NCI-H2171 treated with DMSO at 0.1 percent for 48 hours (cell line): ENCODE measurements around the gene UST.
"Not testable (repeated sequence)": the region's sequence is repeated elsewhere in the genome, so short reads cannot be mapped to it uniquely, and the experiment has no call there.

ENCODE experiments used
- DNase-seq: peaks from one replicate; lab custom pipeline; 2025; lab: John Stamatoyannopoulos, UW

Gene UST

DNA sequence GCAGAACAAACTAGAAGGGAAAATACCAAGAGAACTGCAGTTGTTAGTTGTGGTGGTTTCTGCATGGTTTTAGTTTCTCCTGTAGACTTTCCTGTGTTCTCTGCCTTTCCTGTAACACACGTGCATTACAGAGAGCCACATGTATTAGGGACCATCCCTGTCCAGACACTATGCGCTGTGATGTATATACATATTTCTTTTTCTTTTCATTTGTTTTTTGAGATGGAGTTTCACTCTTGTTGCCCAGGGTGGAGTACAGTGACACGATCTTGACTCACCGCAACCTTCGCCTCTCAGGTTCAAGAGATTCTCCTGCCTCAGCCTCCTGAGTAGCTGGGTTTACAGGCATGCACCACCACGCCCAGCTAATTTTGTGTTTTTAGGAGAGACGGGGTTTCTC, 292.2 kb downstream of the UST start:
- DNase-seq = not testable (repeated sequence)

- DNase-seq = no peak
Observed at GRCh38 chr6:149041953-149042352, 295.1 kb downstream of the UST start.

GRCh38 chr6:149043476-149044130, 296.8 kb downstream of the UST start:
- DNase-seq = peak; percentile 7

DNA sequence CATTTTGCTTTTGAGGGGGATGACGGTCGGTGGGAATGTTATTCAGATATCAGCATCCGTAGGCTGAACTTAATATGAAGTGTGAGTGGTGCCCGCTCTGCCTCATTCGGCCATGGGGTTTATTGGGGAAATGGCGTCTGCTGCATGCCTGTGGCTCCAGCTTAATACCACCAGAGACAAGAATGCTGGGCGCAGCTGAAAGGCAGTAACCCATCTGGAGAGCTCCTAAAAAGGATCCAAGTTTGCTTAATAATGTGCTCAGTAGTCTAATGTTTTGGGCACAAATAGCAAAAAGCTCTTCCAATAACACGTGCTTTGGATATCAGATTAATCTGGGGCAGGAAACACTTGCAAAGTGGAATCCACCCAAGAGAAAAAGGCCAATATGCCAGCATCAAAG, 297.7 kb downstream of the UST start:
- no peak for DNase-seq

DNA sequence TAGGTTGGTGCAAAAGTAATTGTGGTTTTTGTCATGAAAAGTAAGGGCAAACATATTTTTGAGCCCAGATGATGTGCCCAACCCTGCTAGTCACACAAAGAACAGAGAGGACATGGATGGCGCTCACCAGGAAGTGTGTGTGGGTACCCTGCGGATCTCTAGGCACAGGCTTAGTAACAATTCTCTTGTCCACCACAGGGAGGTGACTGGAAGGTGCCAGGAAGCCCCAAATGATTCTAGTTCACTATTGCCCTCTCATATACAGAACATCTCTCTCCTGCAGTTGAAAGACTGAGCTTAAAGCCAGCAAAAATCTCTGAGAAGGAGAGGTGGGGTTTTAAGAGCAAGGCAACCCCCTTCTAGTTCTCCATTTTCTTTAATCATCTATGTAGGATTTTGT, 298.6 kb downstream of the UST start:
- peak; percentile 12 for DNase-seq

- DNase-seq = no peak
Observed at GRCh38 chr6:149046164-149046821, 299.5 kb downstream of the UST start.

- no peak for DNase-seq
Observed at GRCh38 chr6:149046822-149047246, 300.0 kb downstream of the UST start.

- DNase-seq = no peak
Observed at GRCh38 chr6:149049230-149049629, 302.4 kb downstream of the UST start.

DNA sequence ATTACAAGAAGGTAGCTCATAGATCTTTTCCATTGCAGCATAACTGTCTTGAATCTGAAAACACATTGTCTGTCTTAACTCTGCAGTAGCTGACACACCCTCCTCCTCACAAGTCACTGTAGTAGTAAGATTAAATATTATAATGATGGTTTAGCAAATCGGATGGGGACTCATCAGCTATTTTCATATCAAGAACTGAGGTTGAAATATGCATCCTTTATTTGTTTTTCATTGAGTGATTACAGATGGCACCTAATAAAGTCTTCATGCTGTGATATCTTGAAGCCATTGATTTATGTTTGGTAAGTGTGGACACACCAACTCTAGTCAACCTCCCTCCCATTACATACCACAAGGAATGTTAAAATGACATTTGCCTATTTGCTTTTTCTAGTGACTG, 303.3 kb downstream of the UST start:
- DNase-seq = no peak

DNA sequence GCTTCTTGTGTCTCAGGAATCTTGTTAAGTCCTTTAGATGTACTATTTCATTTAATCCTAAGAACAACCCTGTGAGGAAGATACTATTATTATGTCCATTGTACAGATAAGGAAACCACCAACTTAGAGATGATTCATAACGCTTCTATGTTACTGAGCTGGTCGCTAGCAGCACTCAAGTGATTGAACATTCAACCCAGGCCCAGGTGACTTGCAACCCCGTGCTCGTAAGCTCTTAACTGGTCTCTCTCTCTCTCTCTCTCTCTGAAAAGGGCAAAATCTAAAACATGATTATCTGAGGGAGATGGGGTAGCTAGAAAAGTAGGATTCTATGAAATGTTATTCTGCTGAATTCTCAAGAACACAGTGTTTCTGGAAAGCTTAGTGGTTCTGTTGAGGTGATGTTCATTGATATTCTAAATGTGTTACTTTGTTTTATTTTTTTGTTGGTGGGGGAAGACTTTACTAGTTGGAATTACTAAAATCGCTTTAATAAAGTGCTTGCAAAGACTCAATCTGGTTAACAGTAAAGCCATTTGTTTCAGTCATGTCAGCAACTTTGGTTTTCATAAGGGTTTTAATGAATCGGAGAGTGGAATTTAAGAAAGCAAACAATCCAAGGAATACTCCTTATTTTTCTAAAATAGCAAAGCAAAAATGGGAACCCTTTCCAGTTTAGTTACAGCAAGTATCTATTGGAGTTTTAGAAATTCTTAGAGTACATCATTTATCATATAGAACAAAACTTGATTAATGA, 305.7 kb downstream of the UST start:
- DNase-seq = no peak

DNA sequence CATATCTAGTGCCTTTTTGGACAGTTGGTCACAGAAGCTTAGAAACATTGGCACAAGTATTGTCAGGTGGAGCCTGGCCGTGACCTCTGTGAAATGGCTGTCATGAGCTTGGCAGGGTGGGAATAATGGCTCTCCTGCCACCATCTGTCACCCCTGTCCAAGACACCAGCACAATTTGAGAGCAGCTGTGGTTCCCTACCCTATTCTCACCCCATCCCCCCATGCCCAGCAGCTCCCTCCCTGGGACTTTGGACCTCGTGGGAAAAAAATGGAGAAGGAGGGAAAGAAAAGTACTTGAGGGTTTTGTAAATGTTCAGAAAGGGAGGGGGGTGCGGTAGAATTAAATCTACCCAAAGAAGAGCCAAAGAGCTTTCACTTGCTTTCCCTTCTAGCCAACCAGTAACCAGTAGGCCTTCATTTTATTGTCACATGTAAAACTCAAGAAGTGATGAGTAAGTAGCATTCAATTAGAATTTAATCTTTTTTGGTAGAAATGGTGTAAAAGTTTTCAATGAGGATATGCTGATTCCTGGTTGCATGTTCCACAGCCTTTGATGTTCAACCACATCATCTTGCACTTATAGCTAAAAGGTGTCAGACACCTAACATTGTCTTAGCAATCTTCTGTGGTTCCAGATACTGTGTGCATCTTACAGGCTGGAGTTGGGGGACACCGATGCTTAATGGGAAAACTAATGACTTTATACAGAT, 307.2 kb downstream of the UST start:
- DNase-seq = peak; percentile 82

GRCh38 chr6:149054559-149055194, 307.8 kb downstream of the UST start:
- no peak for DNase-seq

GRCh38 chr6:149055195-149055899, 308.5 kb downstream of the UST start:
- no peak for DNase-seq

DNA sequence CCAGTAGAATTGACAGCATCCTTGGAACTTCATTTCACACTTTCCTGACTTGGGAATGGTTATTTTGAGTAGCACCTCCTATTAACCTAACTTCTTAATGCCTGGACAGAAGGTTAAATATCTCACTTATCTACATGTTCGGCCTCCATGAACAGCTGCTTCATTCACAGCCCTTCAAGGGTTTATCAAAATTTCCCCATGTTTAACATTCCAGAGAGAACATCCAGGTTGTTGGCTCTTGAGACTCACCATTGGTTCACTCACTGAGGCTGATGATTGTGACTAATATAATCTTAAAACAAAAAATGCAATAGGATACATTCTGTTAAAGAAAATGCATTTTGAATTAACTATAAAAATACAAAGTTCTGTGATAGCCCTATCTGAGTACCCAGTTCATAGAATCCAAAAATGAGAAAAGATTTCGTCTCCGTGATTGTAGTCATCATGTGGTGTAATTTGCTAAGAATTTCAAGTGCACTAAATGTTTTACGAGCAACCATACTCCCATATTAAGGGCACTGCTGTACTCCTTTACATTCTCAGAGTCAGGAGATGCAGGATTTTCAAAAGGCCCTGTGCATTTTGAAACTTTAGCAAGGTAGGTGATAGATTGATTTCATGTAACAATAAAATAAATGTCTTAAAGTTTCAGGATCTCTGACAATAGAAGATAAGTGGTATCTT, 310.1 kb downstream of the UST start:
- DNase-seq = no peak

DNA sequence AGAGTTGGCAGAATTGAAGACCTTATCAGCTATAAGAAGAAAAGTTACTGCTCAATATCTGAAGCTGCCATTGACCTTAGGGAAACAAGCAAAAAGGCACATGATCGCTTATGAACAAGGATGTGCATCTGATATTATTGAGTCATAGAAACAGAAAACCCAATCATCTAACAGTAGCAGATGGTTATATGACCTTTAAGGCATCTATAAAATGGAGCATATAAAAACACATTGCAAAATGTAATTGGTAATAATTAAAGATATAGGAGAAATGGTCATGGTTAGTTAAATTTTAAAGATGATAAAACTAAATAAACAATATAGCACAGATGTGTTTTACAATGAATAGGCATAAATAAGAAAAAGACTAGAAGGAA, 310.6 kb downstream of the UST start:
- peak; percentile 13 for DNase-seq

DNA sequence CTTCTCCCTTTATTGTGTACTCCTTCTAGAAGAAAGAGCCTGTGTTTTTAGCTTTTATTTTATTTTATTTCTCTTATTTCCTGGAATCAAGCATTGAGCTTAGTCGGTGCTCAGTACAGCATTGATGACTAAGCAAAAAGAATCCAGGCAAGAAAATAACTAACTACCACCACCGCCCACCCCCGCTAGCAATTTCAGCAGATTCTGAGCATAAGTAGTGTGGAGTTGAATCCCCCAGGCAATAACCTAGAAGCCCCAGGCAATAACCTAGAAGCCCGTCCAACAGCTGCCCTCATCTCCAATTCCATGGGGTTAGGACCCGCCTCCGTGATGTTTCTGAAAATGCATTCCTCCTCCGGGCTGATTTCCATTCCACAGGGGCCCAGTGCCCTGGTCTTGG, 312.7 kb downstream of the UST start:
- DNase-seq = no peak

DNA sequence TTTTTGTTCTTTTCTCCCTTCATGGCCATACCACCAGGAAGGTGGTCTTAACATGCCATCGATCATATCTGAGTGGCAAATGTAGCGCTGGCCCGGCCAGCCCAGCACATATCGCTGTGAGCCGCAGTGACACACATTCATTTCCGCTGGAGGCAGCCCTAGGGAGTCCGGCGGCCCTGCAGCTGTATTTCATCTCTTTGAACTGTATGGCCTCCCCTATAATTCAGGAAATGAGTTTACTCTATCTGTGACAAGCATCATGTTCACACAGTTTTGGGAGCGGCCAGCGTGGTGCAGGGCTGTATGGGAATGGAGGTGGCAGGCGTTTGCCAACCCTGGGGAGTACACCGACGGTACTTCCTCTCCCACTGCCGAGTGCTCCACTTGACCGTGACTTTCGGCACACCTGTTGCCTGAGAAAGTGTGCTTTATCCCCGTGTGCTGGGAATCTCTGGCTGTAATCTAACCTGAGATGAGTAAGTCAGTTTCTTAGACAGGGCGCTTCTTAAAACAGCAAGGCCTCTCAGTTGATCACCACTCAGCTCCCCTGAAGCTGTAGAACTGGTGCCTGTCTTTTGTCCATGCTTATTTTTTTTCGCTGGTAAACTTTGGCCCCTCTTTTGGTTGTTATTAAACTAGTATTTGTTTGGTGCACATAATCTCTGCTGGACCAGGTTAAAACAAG, 313.6 kb downstream of the UST start:
- peak; percentile 56 for DNase-seq

- peak; percentile 95 for DNase-seq
Observed at GRCh38 chr6:149060985-149061760, 314.3 kb downstream of the UST start.

GRCh38 chr6:149061930-149062329, 315.1 kb downstream of the UST start:
- no peak for DNase-seq
